Measurements from ENCODE around the gene ZEB2. TPM values are rescaled to one million over a fixed set of nuclear protein-coding genes. Genes with fewer than 3 reads are reported as not detected.

ZEB2 gene

Small RNA genes lying within 50 kb of the gene (small RNA-seq; reads per million reads assigned to genes)
- not detected for gene RF01987
